LNCAP (cell line): ENCODE measurements around the gene JAG2.

Experiments used
- CTCF ChIP-seq: fragments of 450-650 bp; IDR thresholded peaks from 2 replicates; pipeline ENCODE4 v1.5.1; 2017; ENCODE audit warnings: mild to moderate bottlenecking

JAG2 gene

GRCh38 chr14:105149146-105149781 is 19.3 kb downstream of the JAG2 start:
- TF ChIP-seq CTCF = no peak

GRCh38 chr14:105148604-105149145 is 19.9 kb downstream of the JAG2 start:
- no peak for TF ChIP-seq CTCF

- TF ChIP-seq CTCF = no peak
Measured at GRCh38 chr14:105147671-105148603, 20.6 kb downstream of the JAG2 start.

GRCh38 chr14:105146976-105147635 is 21.5 kb downstream of the JAG2 start:
- no peak for TF ChIP-seq CTCF

- TF ChIP-seq CTCF = no peak
Measured at GRCh38 chr14:105146181-105146975, 22.2 kb downstream of the JAG2 start.

- TF ChIP-seq CTCF = no peak
Measured at GRCh38 chr14:105145381-105146180, 23.0 kb downstream of the JAG2 start.
